Astrocyte (in vitro differentiated cells and primary cell): Measurements from ENCODE around the gene PTPN4. TPM values are rescaled to one million over a fixed set of nuclear protein-coding genes. Genes with fewer than 3 reads are reported as not detected.

ENCODE experiments used
- DNase-seq: peaks from one replicate; pipeline ENCODE4 v3.0.0-alpha.2; 2010; ENCODE audit warnings: low read depth
- FAIRE-seq: peaks from 2 replicates; lab custom pipeline; 2011; peaks lifted over from hg19 to GRCh38; lab: Jason Lieb, UNC
- H2AFZ ChIP-seq: 2 replicates; pipeline ENCODE4 v1.6.0; 2012; ENCODE audit warnings: low read depth, low read length, inconsistent platforms
- H3K27ac ChIP-seq: 2 replicates; pipeline ENCODE4 v1.5.1; 2011; ENCODE audit warnings: low read depth, low read length, inconsistent platforms
- H3K27me3 ChIP-seq: 2 replicates; pipeline ENCODE4 v1.6.0; 2011; ENCODE audit warnings: low read length, inconsistent platforms; ENCODE audit not compliant: insufficient read depth
- H3K36me3 ChIP-seq: 2 replicates; pipeline ENCODE4 v1.5.1; 2011; ENCODE audit warnings: low read length, inconsistent platforms; ENCODE audit not compliant: insufficient read depth
- H3K4me1 ChIP-seq: 2 replicates; pipeline ENCODE4 v1.5.1; 2011; ENCODE audit warnings: low read length, inconsistent platforms; ENCODE audit not compliant: insufficient read depth
- H3K4me2 ChIP-seq: 2 replicates; pipeline ENCODE4 v1.6.0; 2012; ENCODE audit warnings: low read length, inconsistent platforms
- H3K4me3 ChIP-seq: 2 replicates; pipeline ENCODE4 v1.5.1; 2011; ENCODE audit warnings: low read depth, mild to moderate bottlenecking, low read length, inconsistent platforms; ENCODE audit not compliant: insufficient read depth
- H3K79me2 ChIP-seq: 2 replicates; pipeline ENCODE4 v1.6.0; 2012; ENCODE audit warnings: mild to moderate bottlenecking, low read length, inconsistent platforms; ENCODE audit not compliant: insufficient read depth
- H3K9ac ChIP-seq: 2 replicates; pipeline ENCODE4 v1.6.0; 2012; ENCODE audit warnings: mild to moderate bottlenecking, low read length, inconsistent platforms
- H3K9me3 ChIP-seq: 2 replicates; pipeline ENCODE4 v1.5.1; 2012; ENCODE audit warnings: low read depth, mild to moderate bottlenecking, low read length, inconsistent platforms; ENCODE audit not compliant: insufficient read depth
- H4K20me1 ChIP-seq: 2 replicates; pipeline ENCODE4 v1.6.0; 2012; ENCODE audit warnings: low read length, inconsistent platforms; ENCODE audit not compliant: insufficient read depth
- H3K27ac Mint-ChIP-seq: one replicate; pipeline ENCODE4 v1.8.0; 2021; ENCODE audit warnings: mild to moderate bottlenecking, mixed read lengths; ENCODE audit not compliant: unreplicated experiment
- H3K27me3 Mint-ChIP-seq: one replicate; pipeline ENCODE4 v1.8.0; 2021; ENCODE audit warnings: low read depth, mixed read lengths; ENCODE audit not compliant: unreplicated experiment
- H3K36me3 Mint-ChIP-seq: one replicate; pipeline ENCODE4 v1.8.0; 2021; ENCODE audit warnings: low read depth, mixed read lengths; ENCODE audit not compliant: unreplicated experiment
- H3K4me1 Mint-ChIP-seq: one replicate; pipeline ENCODE4 v1.8.0; 2021; ENCODE audit warnings: low read depth, mixed read lengths; ENCODE audit not compliant: unreplicated experiment
- H3K4me3 Mint-ChIP-seq: one replicate; pipeline ENCODE4 v1.8.0; 2021; ENCODE audit warnings: mild to moderate bottlenecking, moderate library complexity, mixed read lengths; ENCODE audit not compliant: unreplicated experiment
- H3K9me3 Mint-ChIP-seq: one replicate; pipeline ENCODE4 v1.8.0; 2021; ENCODE audit warnings: mild to moderate bottlenecking, mixed read lengths; ENCODE audit not compliant: unreplicated experiment
- EZH2 ChIP-seq: IDR thresholded peaks from 2 replicates; pipeline ENCODE4 v1.6.1; 2012; ENCODE audit warnings: mild to moderate bottlenecking, low read length, inconsistent platforms; ENCODE audit not compliant: insufficient read depth
- total RNA-seq: library from RNA; stranded (reverse); gene quantifications from 2 replicates; pipeline ENCODE4 v1.2.1, GENCODE V29; 2021
- TF ChIP-seq, protein P1 (sequence below): IDR thresholded peaks from 2 replicates; pipeline ENCODE4 v1.5.1; 2011; ENCODE audit warnings: low read depth, mild to moderate bottlenecking, inconsistent platforms, low read length, moderate library complexity; ENCODE audit not compliant: insufficient read depth

Gene PTPN4
- total RNA-seq, 1 donor from 2014 or later = 38.2 TPM

DNA sequence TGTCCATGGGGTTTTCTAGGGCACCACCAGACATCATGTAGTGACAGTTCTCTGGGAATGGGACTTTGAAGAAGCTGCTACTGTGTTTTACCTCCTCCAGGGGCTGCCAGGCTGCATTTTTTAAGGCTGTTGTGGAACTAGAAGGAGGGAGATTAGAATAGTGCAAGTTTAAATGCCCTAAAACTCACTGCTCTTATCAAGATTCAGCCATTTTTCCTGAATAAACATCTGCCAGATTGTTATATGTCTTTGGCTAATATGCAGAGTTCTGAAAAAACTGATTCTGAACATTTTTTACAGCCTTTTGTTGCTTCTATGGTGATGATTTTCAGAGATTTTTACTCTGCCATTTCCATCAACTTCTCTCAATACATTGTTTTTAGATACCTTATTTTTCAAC is 244.5 kb downstream of the PTPN4 start:
- Mint-ChIP-seq H3K4me3 (no peak overlapping the region), H3K27me3 (no peaks in the 10 kb centered on the region), H3K4me1 (no peaks in the 10 kb centered on the region), H3K27ac (no peak overlapping the region), H3K9me3 (no peaks in the 10 kb centered on the region), H3K36me3 (no peaks in the 10 kb centered on the region)
- no peak overlapping the region for H3K4me2 ChIP-seq
- H3K36me3 ChIP-seq = no peaks in the 10 kb centered on the region
- H3K79me2 ChIP-seq = no peaks in the 10 kb centered on the region
- no peak overlapping the region for H2AFZ ChIP-seq
- H3K4me1 ChIP-seq = no peaks in the 10 kb centered on the region
- no peak overlapping the region for H3K9ac ChIP-seq
- TF ChIP-seq, protein P1, sequence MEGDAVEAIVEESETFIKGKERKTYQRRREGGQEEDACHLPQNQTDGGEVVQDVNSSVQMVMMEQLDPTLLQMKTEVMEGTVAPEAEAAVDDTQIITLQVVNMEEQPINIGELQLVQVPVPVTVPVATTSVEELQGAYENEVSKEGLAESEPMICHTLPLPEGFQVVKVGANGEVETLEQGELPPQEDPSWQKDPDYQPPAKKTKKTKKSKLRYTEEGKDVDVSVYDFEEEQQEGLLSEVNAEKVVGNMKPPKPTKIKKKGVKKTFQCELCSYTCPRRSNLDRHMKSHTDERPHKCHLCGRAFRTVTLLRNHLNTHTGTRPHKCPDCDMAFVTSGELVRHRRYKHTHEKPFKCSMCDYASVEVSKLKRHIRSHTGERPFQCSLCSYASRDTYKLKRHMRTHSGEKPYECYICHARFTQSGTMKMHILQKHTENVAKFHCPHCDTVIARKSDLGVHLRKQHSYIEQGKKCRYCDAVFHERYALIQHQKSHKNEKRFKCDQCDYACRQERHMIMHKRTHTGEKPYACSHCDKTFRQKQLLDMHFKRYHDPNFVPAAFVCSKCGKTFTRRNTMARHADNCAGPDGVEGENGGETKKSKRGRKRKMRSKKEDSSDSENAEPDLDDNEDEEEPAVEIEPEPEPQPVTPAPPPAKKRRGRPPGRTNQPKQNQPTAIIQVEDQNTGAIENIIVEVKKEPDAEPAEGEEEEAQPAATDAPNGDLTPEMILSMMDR = no peak
- TF ChIP-seq EZH2 = no peak
- DNase-seq (no peak), FAIRE-seq (no peak)
- H3K27me3 ChIP-seq = no peaks in the 10 kb centered on the region
- H3K4me3 ChIP-seq = no peak overlapping the region
- H4K20me1 ChIP-seq = no peaks in the 10 kb centered on the region
- no peaks in the 10 kb centered on the region for H3K9me3 ChIP-seq
- no peak overlapping the region for H3K27ac ChIP-seq

DNA sequence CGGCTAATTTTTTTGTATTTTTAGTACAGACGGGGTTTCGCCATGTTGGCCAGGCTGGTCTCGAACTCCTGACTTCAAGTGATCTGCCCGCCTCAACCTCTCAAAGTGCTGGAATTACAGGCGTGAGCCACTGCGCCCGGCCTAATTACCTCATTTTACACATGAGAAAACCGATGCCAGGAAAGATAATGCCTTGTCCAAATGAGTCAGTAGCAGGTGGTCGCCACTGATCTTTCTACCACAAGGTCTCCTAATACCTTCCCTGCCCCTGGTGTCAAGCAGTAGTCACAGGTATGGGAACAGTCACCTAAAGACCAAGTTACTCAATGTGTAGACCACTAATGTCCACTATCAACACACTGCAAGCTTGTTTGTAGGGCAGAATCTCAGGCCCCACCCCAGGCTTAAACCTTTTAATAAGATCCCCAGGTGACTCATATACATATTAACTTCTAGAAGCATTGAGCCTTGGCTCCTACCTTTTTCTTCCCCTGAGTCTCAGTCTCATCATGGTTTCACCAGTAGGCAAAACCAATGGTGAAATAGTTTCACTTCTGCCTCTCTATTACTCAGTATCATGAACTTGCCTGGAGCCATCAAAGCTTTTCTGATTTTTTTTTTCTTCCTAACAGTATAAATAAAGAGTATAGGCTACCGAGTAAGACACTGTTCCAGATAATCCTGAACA is 246.3 kb downstream of the PTPN4 start:
- Histone ChIP-seq H4K20me1 (no peaks in the 10 kb centered on the region), H3K9me3 (no peaks in the 10 kb centered on the region), H3K36me3 (no peaks in the 10 kb centered on the region), H3K27ac (no peak overlapping the region), H3K9ac (no peak overlapping the region), H3K4me2 (no peak overlapping the region), H3K27me3 (no peaks in the 10 kb centered on the region), H3K4me3 (no peak overlapping the region), H3K4me1 (no peaks in the 10 kb centered on the region), H2AFZ (no peak overlapping the region), H3K79me2 (no peaks in the 10 kb centered on the region)
- Mint-ChIP-seq H3K9me3 (no peaks in the 10 kb centered on the region), H3K27me3 (no peaks in the 10 kb centered on the region), H3K4me3 (no peak overlapping the region), H3K27ac (no peak overlapping the region), H3K36me3 (no peaks in the 10 kb centered on the region), H3K4me1 (no peaks in the 10 kb centered on the region)
- TF ChIP-seq EZH2 = no peak
- TF ChIP-seq, protein P1 = no peak
- no peak for FAIRE-seq
- DNase-seq = no peak

DNA sequence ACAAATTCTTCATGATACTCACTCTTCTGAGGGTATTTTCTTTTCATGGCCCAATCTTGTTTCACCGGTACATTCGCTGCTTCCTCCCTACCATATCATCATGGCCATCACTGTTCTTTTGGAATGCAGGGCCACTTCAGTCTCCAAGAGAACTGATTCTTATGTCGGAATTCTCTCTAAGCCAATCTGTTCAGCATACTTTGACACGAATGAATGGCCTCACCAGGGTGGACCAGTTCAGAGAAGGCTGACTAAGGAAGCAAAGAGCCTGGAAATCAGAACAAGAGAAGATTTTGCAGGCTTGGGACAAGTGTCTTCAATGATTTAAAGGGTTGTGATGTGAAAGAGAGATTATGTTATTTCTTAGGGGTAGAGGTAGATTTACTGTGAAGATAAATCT is 248.1 kb downstream of the PTPN4 start:
- FAIRE-seq = no peak
- Mint-ChIP-seq H3K27me3 (no peaks in the 10 kb centered on the region), H3K27ac (no peak overlapping the region), H3K9me3 (no peaks in the 10 kb centered on the region), H3K36me3 (no peaks in the 10 kb centered on the region), H3K4me1 (peaks cover 5% of the 10 kb centered on the region), H3K4me3 (no peak overlapping the region)
- Histone ChIP-seq H3K79me2 (no peaks in the 10 kb centered on the region), H3K27me3 (no peaks in the 10 kb centered on the region), H3K36me3 (no peaks in the 10 kb centered on the region), H4K20me1 (no peaks in the 10 kb centered on the region), H3K4me3 (no peak overlapping the region), H3K9ac (no peak overlapping the region), H3K27ac (no peak overlapping the region), H3K4me2 (no peak overlapping the region), H3K9me3 (no peaks in the 10 kb centered on the region), H2AFZ (no peak overlapping the region), H3K4me1 (peaks cover 3% of the 10 kb centered on the region)
- DNase-seq = no peak
- TF ChIP-seq, protein P1 = no peak
- no peak for TF ChIP-seq EZH2
